HepG2 (cell line): ENCODE data around the gene GJD3. TPM values are rescaled to one million over a fixed set of nuclear protein-coding genes. Genes with fewer than 3 reads are reported as not detected.
A peak's percentile ranks its signal among the peaks of the same experiment; 100 is the strongest.

Experiments
- ATAC-seq: fragments of 200-7000 bp; cut with Tn5 transposase; 3 replicates; pipeline ENCODE4 v1.9.1; 2020; ENCODE audit warnings: mild to moderate bottlenecking, moderate library complexity
- BruUV-seq: library from RNA; stranded (reverse); fragments of 400-500 nt; replicated peaks from 2 replicates; lab custom pipeline; 2021; lab: Mats Ljungman, UMichigan
- CTCF ChIA-PET: fragments of 300-600 bp; formaldehyde crosslinking; extraction: SDS; loops from one replicate; lab custom pipeline; 2021; ENCODE audit warnings: low total read pairs, inconsistent platforms, low intra/inter-chr PET ratio; lab: Yijun Ruan, JAX
- POLR2A ChIA-PET: fragments of 350-600 bp; sonication (Branson Sonifier 250); formaldehyde crosslinking; loops from one replicate; lab custom pipeline; 2020; ENCODE audit warnings: antibody characterized with exemption, inconsistent platforms; lab: Yijun Ruan, JAX
- DNase-seq: peaks from one replicate; pipeline ENCODE4 v3.0.0-alpha.2; 2015; ENCODE audit warnings: low spot score
- FAIRE-seq: peaks from 3 replicates; lab custom pipeline; 2011; peaks lifted over from hg19 to GRCh38; lab: Jason Lieb, UNC
- H2AFZ ChIP-seq: one replicate; pipeline ENCODE4 v1.6.1; 2011; ENCODE audit warnings: low read length, inconsistent platforms
- H3K27ac ChIP-seq: fragments of 300-600 bp; 3 replicates; pipeline ENCODE4 v1.8.0; 2011; ENCODE audit warnings: mixed run types, mild to moderate bottlenecking, mixed read lengths, low read length, inconsistent platforms; ENCODE audit not compliant: insufficient read depth; ENCODE audit errors: extremely low read length
- H3K27me3 ChIP-seq, 2 experiments: fragments of 200-600 bp in 1 of 2; 2 replicates in 1 of 2; 3 replicates in 1 of 2; pipeline versions ENCODE4 v1.6.0 to v1.8.0; 2011; ENCODE audit warnings: low read length in 2 of 2, mild to moderate bottlenecking in 2 of 2, moderate library complexity in 2 of 2, inconsistent platforms in 1 of 2; ENCODE audit not compliant: insufficient read depth in 2 of 2, control insufficient read depth in 1 of 2
- H3K36me3 ChIP-seq, 2 experiments: fragments of 200-600 bp in 1 of 2; replicated peaks in 1 of 2; 2 replicates in 1 of 2; 3 replicates in 1 of 2; pipeline versions ENCODE4 v1.5.1 to v1.8.0; 2011; ENCODE audit warnings: low read length in 2 of 2, inconsistent platforms in 1 of 2; ENCODE audit not compliant: insufficient read depth in 2 of 2, control insufficient read depth in 1 of 2
- H3K4me1 ChIP-seq: 2 replicates; pipeline ENCODE4 v1.5.1; 2012; ENCODE audit warnings: low read length, inconsistent platforms; ENCODE audit not compliant: insufficient read depth
- H3K4me2 ChIP-seq: 2 replicates; pipeline ENCODE4 v1.6.0; 2011; ENCODE audit warnings: low read depth, low read length, inconsistent platforms
- H3K4me3 ChIP-seq, 3 experiments: fragments of 200-600 bp in 1 of 3; sonication (generic), shearing (Covaris generic) in 1 of 3; replicated peaks in 1 of 3; 2 replicates each; pipeline ENCODE4 v1.5.1; 2011 to 2016; ENCODE audit warnings: low read length in 3 of 3, inconsistent platforms in 2 of 3, low read depth in 2 of 3, mild to moderate bottlenecking in 2 of 3, control low read depth in 1 of 3, mixed read lengths in 1 of 3; ENCODE audit not compliant: insufficient read depth in 1 of 3
- H3K79me2 ChIP-seq: one replicate; pipeline ENCODE4 v1.6.1; 2011; ENCODE audit warnings: low read length, inconsistent platforms; ENCODE audit not compliant: insufficient read depth
- H3K9ac ChIP-seq: 2 replicates; pipeline ENCODE4 v1.6.0; 2011; ENCODE audit warnings: mild to moderate bottlenecking, low read depth, low read length, inconsistent platforms; ENCODE audit not compliant: insufficient read depth
- H3K9me3 ChIP-seq: 2 replicates; pipeline ENCODE4 v1.5.1; 2012; ENCODE audit warnings: mild to moderate bottlenecking, low read length
- H4K20me1 ChIP-seq: 2 replicates; pipeline ENCODE4 v1.6.0; 2011; ENCODE audit warnings: inconsistent platforms, mild to moderate bottlenecking, low read length, moderate library complexity; ENCODE audit not compliant: insufficient read depth
- FOXP4 ChIP-seq: sonication (generic); formaldehyde crosslinking; IDR thresholded peaks from 2 replicates; pipeline ENCODE4 v1.4.0; 2020; ENCODE audit warnings: missing genetic modification reagents
- ZFP36L2 ChIP-seq: sonication (generic); formaldehyde crosslinking; IDR thresholded peaks from 2 replicates; pipeline ENCODE4 v1.4.0; 2020; ENCODE audit warnings: missing genetic modification reagents
- ZFP91 ChIP-seq: sonication (generic); formaldehyde crosslinking; IDR thresholded peaks from 2 replicates; pipeline ENCODE4 v1.9.0; 2022; ENCODE audit warnings: missing genetic modification reagents, mild to moderate bottlenecking, borderline replicate concordance
- ZNF484 ChIP-seq: sonication (generic); formaldehyde crosslinking; IDR thresholded peaks from 2 replicates; pipeline ENCODE4 v1.5.1; 2020; ENCODE audit warnings: mild to moderate bottlenecking, low read depth, missing genetic modification reagents, borderline replicate concordance
- WGBS: methylation state at CpG from one replicate; pipeline ENCODE4 v1.1.6; 2017; ENCODE audit warnings: low lambda C conversion rate; 5-methylcytosine and 5-hydroxymethylcytosine counted together
- in situ Hi-C: cut with HindIII; loops from 2 replicates; pipeline ENCODE4 v1.10.0; 2017; ENCODE audit warnings: low pct_unique_long_range_greater_than_20kb; ENCODE audit not compliant: extremely low pct_ligation_motif_present
- intact Hi-C: fragments of 100-400 bp; cut with micrococcal nuclease; formaldehyde crosslinking; loops from one replicate; pipeline ENCODE4 v1.10.0; 2022; ENCODE audit not compliant: unreplicated experiment
- polyA plus RNA-seq, 8 experiments: library from polyadenylated mRNA; depleted of rRNA in 3 of 8; stranded (reverse) in 7 of 8; unstranded in 1 of 8; fragments of >200 nt; fragmentation: Illumina TruSeq in 4 of 8; extraction: Trizol in 4 of 8; gene quantifications; 2 replicates each; pipeline versions ENCODE4 v1.2.1 to v1.2.3, GENCODE V29; 2011 to 2016; ENCODE audit warnings: low read depth in 4 of 8, missing spikeins in 1 of 8, mixed read lengths in 1 of 8; ENCODE audit not compliant: insufficient read depth in 1 of 8
- total RNA-seq, 5 experiments: library from RNA; depleted of rRNA; stranded (reverse); fragments of >200 nt; fragmentation: Illumina TruSeq; extraction: Trizol; gene quantifications; 2 replicates each; pipeline ENCODE4 v1.2.3, GENCODE V29; 2016; ENCODE audit warnings: low read depth in 1 of 5

GJD3 gene
- total and polyA plus RNA-seq, 2 of the 13 experiments (the other 11 are each of a cell fraction or from before 2014, with no cell fraction given) = not detected

- ChIA-PET CTCF (no interaction called here), POLR2A (interaction anchor here (0.6 to 1.3 kb wide), 3 partner anchors 12 to 161 kb away, joined by 3 to 5 read pairs (median 4); no protein-coding TSS in a partner anchor)
- no peaks in the 10 kb centered on the region for H3K36me3 ChIP-seq
- no peaks in the 10 kb centered on the region for H3K9me3 ChIP-seq
- intact Hi-C loops (no loop called here), in situ Hi-C loops (loop anchor here (5.0 kb wide), 1 partner anchor 167 kb away; no protein-coding TSS in a partner anchor)
- no peak overlapping the region for H3K9ac ChIP-seq
- no peaks in the 10 kb centered on the region for H4K20me1 ChIP-seq
- BruUV-seq = no TSS peak
- H3K4me2 ChIP-seq = no peak overlapping the region
- FAIRE-seq = no peak
- no peak overlapping the region for H2AFZ ChIP-seq
- no peak for ATAC-seq
- H3K4me3 ChIP-seq = no peak overlapping the region
- peaks cover 28% of the 10 kb centered on the region for H3K4me1 ChIP-seq
- no peak overlapping the region for H3K27ac ChIP-seq
- TF ChIP-seq ZFP91 (0 out of 2 replicates have a peak, but pooled peaks have one; percentile 15), FOXP4 (no peak), ZNF484 (no peak), ZFP36L2 (CRISPR knock-in tag) (no peak)
- no peaks in the 10 kb centered on the region for H3K79me2 ChIP-seq
- no peak for DNase-seq
- WGBS = 90% methylated on average over 9 of the region's 9 CpGs
- H3K27me3 ChIP-seq = peaks cover 0 to 11% of the 10 kb centered on the region in 2 experiments; a peak in 2 of 5 replicates
Observed at GRCh38 chr17:40364906-40365305, 369 bp upstream of the GJD3 start.
